GM23338 (cell line): ENCODE data around the gene GCSH. TPM values are rescaled to one million over a fixed set of nuclear protein-coding genes. Genes with fewer than 3 reads are reported as not detected.

Experiments
- ATAC-seq: fragments of 200-7000 bp; cut with Tn5 transposase; 3 replicates; pipeline ENCODE4 v1.9.1; 2020
- DNase-seq: peaks from one replicate; pipeline ENCODE4 v3.0.0-alpha.2; 2015; ENCODE audit warnings: low spot score
- H2AFZ ChIP-seq: fragments of 200-600 bp; sonication (generic); 2 replicates; pipeline ENCODE4 v1.8.0; 2016; ENCODE audit warnings: antibody characterized with exemption, mild to moderate bottlenecking, moderate library complexity
- H3F3A ChIP-seq: fragments of 200-600 bp; sonication (generic); replicated peaks from 2 replicates; pipeline ENCODE4 v1.8.0; 2017; ENCODE audit warnings: antibody characterized with exemption, mixed run types, low read depth
- H3K27ac ChIP-seq: fragments of 200-600 bp; sonication (generic); 2 replicates; pipeline ENCODE4 v1.6.1; 2016; ENCODE audit warnings: low read depth
- H3K27me3 ChIP-seq: fragments of 200-600 bp; sonication (generic); 2 replicates; pipeline ENCODE4 v1.8.0; 2016; ENCODE audit warnings: mild to moderate bottlenecking, mixed run types, moderate library complexity; ENCODE audit not compliant: insufficient read depth
- H3K36me3 ChIP-seq: fragments of 200-600 bp; sonication (generic); 2 replicates; pipeline ENCODE4 v1.8.0; 2016; ENCODE audit warnings: mild to moderate bottlenecking; ENCODE audit not compliant: insufficient read depth
- H3K4me1 ChIP-seq: fragments of 200-600 bp; sonication (generic); 2 replicates; pipeline ENCODE4 v1.8.0; 2016; ENCODE audit warnings: mild to moderate bottlenecking, moderate library complexity; ENCODE audit not compliant: insufficient read depth
- H3K4me2 ChIP-seq: fragments of 200-600 bp; sonication (generic); 2 replicates; pipeline ENCODE4 v1.7.1; 2017; ENCODE audit warnings: mixed run types
- H3K4me3 ChIP-seq: fragments of 200-600 bp; sonication (generic); 2 replicates; pipeline ENCODE4 v1.6.1; 2016; ENCODE audit warnings: mixed run types
- H3K79me2 ChIP-seq: fragments of 200-600 bp; sonication (generic); replicated peaks from 2 replicates; pipeline ENCODE4 v1.8.0; 2017; ENCODE audit warnings: mild to moderate bottlenecking; ENCODE audit not compliant: insufficient read depth
- H3K9me2 ChIP-seq: fragments of 200-600 bp; sonication (generic); 2 replicates; pipeline ENCODE4 v1.8.0; 2017; ENCODE audit not compliant: insufficient read depth
- H4K20me1 ChIP-seq: fragments of 200-600 bp; sonication (generic); replicated peaks from 2 replicates; pipeline ENCODE4 v1.8.0; 2017; ENCODE audit warnings: mild to moderate bottlenecking; ENCODE audit not compliant: insufficient read depth
- H3K27ac Mint-ChIP-seq: 2 replicates; pipeline ENCODE4 v1.8.0; 2020; ENCODE audit warnings: inconsistent platforms, mild to moderate bottlenecking, moderate library complexity, mixed read lengths
- H3K27me3 Mint-ChIP-seq: 3 replicates; pipeline ENCODE4 v1.8.0; 2022; ENCODE audit warnings: low read depth, mild to moderate bottlenecking, moderate library complexity, mixed read lengths, inconsistent platforms; ENCODE audit not compliant: insufficient read depth, poor library complexity
- H3K36me3 Mint-ChIP-seq: 3 replicates; pipeline ENCODE4 v1.8.0; 2021; ENCODE audit warnings: low read depth, mild to moderate bottlenecking, inconsistent platforms, moderate library complexity, mixed read lengths
- H3K4me1 Mint-ChIP-seq: 3 replicates; pipeline ENCODE4 v1.8.0; 2020; ENCODE audit warnings: mild to moderate bottlenecking, inconsistent platforms, mixed read lengths
- H3K4me3 Mint-ChIP-seq: 3 replicates; pipeline ENCODE4 v1.8.0; 2021; ENCODE audit warnings: moderate library complexity, mild to moderate bottlenecking, inconsistent platforms, mixed read lengths
- H3K9me3 Mint-ChIP-seq: 3 replicates; pipeline ENCODE4 v1.8.0; 2020; ENCODE audit warnings: moderate library complexity, mild to moderate bottlenecking, inconsistent platforms, mixed read lengths
- CTCF ChIP-seq, 2 experiments: fragments of 200-600 bp in 1 of 2; sonication (generic) in 1 of 2; conservative IDR thresholded peaks; 2 replicates each; pipeline versions ENCODE4 v1.5.1 to v1.6.1; 2016 to 2017; ENCODE audit warnings: antibody characterized with exemption in 2 of 2, low read depth in 2 of 2, mild to moderate bottlenecking in 2 of 2, moderate library complexity in 1 of 2
- ETS1 ChIP-seq: IDR thresholded peaks from 2 replicates; pipeline ENCODE4 v1.6.1; 2016; ENCODE audit warnings: antibody characterized with exemption
- EZH2 ChIP-seq: fragments of 200-600 bp; sonication (generic); IDR thresholded peaks from one replicate; pipeline ENCODE4 v1.8.0; 2017; ENCODE audit warnings: antibody characterized with exemption, mild to moderate bottlenecking, low read depth; ENCODE audit not compliant: unreplicated experiment
- JUNB ChIP-seq: IDR thresholded peaks from one replicate; pipeline ENCODE4 v1.6.1; 2016; ENCODE audit warnings: antibody characterized with exemption; ENCODE audit not compliant: unreplicated experiment
- POLR2AphosphoS5 ChIP-seq: IDR thresholded peaks from 2 replicates; pipeline ENCODE4 v1.6.1; 2016; ENCODE audit warnings: antibody characterized with exemption, low read depth
- REST ChIP-seq: IDR thresholded peaks from one replicate; pipeline ENCODE4 v1.6.1; 2018; ENCODE audit warnings: antibody characterized with exemption; ENCODE audit not compliant: unreplicated experiment
- STAT1 ChIP-seq: IDR thresholded peaks from one replicate; pipeline ENCODE4 v1.6.1; 2016; ENCODE audit warnings: antibody characterized with exemption; ENCODE audit not compliant: unreplicated experiment
- ZNF331 ChIP-seq: fragments of 250-450 bp; sonication (Bioruptor Pico); IDR thresholded peaks from 2 replicates; pipeline ENCODE4 v1.5.0; 2020; ENCODE audit warnings: low read depth, mild to moderate bottlenecking, moderate library complexity
- ZNF462 ChIP-seq: fragments of 250-450 bp; sonication (Bioruptor Pico); IDR thresholded peaks from 2 replicates; pipeline ENCODE4 v1.5.0; 2020; ENCODE audit warnings: mild to moderate bottlenecking, moderate library complexity
- polyA plus RNA-seq: library from polyadenylated mRNA; unstranded; fragments of >200 nt; fragmentation: Nextera tagmentation; extraction: Ambion mirVana; gene quantifications from 2 replicates; pipeline ENCODE4 v1.2.1, GENCODE V29; 2016
- total RNA-seq: library from RNA; depleted of rRNA; stranded (reverse); fragments of >200 nt; shearing (Covaris generic); gene quantifications from 2 replicates; pipeline ENCODE4 v1.2.3, GENCODE V29; 2014

GCSH gene
- total and polyA plus RNA-seq, 2 experiments from 2014 or later: 118 to 389 TPM

GRCh38 chr16:81081014-81081413 is 15.2 kb downstream of the GCSH start:
- no peak overlapping the region for H3K4me2 ChIP-seq
- H3K4me3 Mint-ChIP-seq: no peak overlapping the region
- peaks cover 21% of the 10 kb centered on the region for H3K36me3 Mint-ChIP-seq
- H4K20me1 ChIP-seq: peaks cover 8% of the 10 kb centered on the region; the same call in 1 of the 2 replicates
- DNase-seq: no peak
- H3K79me2 ChIP-seq: no peaks in the 10 kb centered on the region; the same call in 1 of the 2 replicates
- 0 out of 2 replicates have a peak, but pooled peaks cover 21% of the 10 kb centered on the region for H3K36me3 ChIP-seq
- H3K27ac ChIP-seq: no peak overlapping the region
- no peaks in the 10 kb centered on the region for H3K4me1 Mint-ChIP-seq
- no peak for TF ChIP-seq POLR2AphosphoS5
- no peaks in the 10 kb centered on the region for H3K9me3 Mint-ChIP-seq
- H3K27ac Mint-ChIP-seq: no peak overlapping the region
- H3K27me3 ChIP-seq: no peaks in the 10 kb centered on the region
- H3F3A ChIP-seq: 0 out of 2 replicates have a peak, but pooled peaks cover 2% of the 10 kb centered on the region
- ATAC-seq: no peak
- no peak overlapping the region for H2AFZ ChIP-seq
- no peaks in the 10 kb centered on the region for H3K9me2 ChIP-seq
- H3K4me3 ChIP-seq: no peak overlapping the region
- peaks cover 2% of the 10 kb centered on the region for H3K27me3 Mint-ChIP-seq
- peaks cover 11% of the 10 kb centered on the region for H3K4me1 ChIP-seq

GRCh38 chr16:81080233-81080632 is 16.0 kb downstream of the GCSH start:
- Histone ChIP-seq H4K20me1 (peaks cover 8% of the 10 kb centered on the region; the same call in 1 of the 2 replicates), H3K4me2 (no peak overlapping the region), H3F3A (0 out of 2 replicates have a peak, but pooled peaks cover under 1% of the 10 kb centered on the region), H3K36me3 (0 out of 2 replicates have a peak, but pooled peaks cover 18% of the 10 kb centered on the region), H3K27ac (no peak overlapping the region), H3K79me2 (no peaks in the 10 kb centered on the region; the same call in 1 of the 2 replicates), H2AFZ (no peak overlapping the region), H3K27me3 (no peaks in the 10 kb centered on the region), H3K9me2 (no peaks in the 10 kb centered on the region), H3K4me3 (no peak overlapping the region), H3K4me1 (peaks cover 15% of the 10 kb centered on the region)
- Mint-ChIP-seq H3K27me3 (peaks cover 4% of the 10 kb centered on the region), H3K4me1 (no peaks in the 10 kb centered on the region), H3K9me3 (no peaks in the 10 kb centered on the region), H3K4me3 (no peak overlapping the region), H3K27ac (no peak overlapping the region), H3K36me3 (peaks cover 19% of the 10 kb centered on the region)
- no peak for ATAC-seq
- DNase-seq: no peak
- TF ChIP-seq EZH2 (no peak), ETS1 (no peak), CTCF (conservative IDR thresholded peaks at IDR 0.05; ENCODE audit: low read depth in 2 of 2) (no peak), ZNF331 (CRISPR knock-in tag) (no peak), POLR2AphosphoS5 (no peak), JUNB (no peak), STAT1 (no peak), ZNF462 (CRISPR knock-in tag) (no peak), REST (no peak)
